Measurements from ENCODE around the gene CACNA1C. TPM values are rescaled to one million over a fixed set of nuclear protein-coding genes. Genes with fewer than 3 reads are reported as not detected.

CACNA1C gene
- total RNA-seq, 2 experiments from 2014 or later = 0.05 to 0.08 TPM

DNA sequence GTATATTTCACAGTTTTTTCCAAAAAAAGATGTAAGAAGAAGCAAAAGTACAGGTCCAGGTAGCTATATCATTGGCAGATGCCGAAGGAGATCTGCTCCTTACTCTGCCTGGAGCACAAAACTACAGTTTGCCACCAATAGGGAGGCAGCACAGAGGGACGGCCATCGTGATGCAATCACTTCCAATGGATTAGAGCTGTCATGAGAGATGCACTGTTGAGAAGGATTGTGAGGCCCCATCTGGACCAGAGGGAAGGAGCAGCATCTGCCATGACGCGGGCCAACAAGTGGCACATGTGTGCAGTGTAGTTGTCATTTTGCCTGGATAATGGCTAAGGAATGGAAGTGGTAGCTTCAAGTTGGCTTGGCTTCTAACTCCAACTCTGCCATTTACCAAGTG, 423.2 kb downstream of the CACNA1C start:
- Histone ChIP-seq H3K36me3 (ENCODE audit: insufficient read depth, low read length) (no peaks in the 10 kb centered on the region), H3K4me1 (ENCODE audit: insufficient read depth, low read length) (no peaks in the 10 kb centered on the region), H3K27ac (ENCODE audit: low read depth in 1 of 2, low read length in 2 of 2) (no peak overlapping the region), H3K27me3 (ENCODE audit: control insufficient read depth in 1 of 2, insufficient read depth in 2 of 2, low read length in 2 of 2) (no peaks in the 10 kb centered on the region), H3K4me3 (ENCODE audit: low read length) (no peak overlapping the region), H3K9me3 (ENCODE audit: control insufficient read depth in 1 of 2, insufficient read depth in 1 of 2, low read length in 2 of 2) (no peaks in the 10 kb centered on the region)
- H3K27me3 Mint-ChIP-seq = no peaks in the 10 kb centered on the region
- TF ChIP-seq, protein P1, sequence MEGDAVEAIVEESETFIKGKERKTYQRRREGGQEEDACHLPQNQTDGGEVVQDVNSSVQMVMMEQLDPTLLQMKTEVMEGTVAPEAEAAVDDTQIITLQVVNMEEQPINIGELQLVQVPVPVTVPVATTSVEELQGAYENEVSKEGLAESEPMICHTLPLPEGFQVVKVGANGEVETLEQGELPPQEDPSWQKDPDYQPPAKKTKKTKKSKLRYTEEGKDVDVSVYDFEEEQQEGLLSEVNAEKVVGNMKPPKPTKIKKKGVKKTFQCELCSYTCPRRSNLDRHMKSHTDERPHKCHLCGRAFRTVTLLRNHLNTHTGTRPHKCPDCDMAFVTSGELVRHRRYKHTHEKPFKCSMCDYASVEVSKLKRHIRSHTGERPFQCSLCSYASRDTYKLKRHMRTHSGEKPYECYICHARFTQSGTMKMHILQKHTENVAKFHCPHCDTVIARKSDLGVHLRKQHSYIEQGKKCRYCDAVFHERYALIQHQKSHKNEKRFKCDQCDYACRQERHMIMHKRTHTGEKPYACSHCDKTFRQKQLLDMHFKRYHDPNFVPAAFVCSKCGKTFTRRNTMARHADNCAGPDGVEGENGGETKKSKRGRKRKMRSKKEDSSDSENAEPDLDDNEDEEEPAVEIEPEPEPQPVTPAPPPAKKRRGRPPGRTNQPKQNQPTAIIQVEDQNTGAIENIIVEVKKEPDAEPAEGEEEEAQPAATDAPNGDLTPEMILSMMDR (IDR thresholded peaks at IDR 0.05) = no peak
- no peak for ATAC-seq (ENCODE audit: poor library complexity)
- H3K9me3 Mint-ChIP-seq = no peaks in the 10 kb centered on the region
- ChIA-PET CTCF (no interaction called here), POLR2A (no interaction called here)
- H3K4me3 Mint-ChIP-seq = no peak overlapping the region
- no peaks in the 10 kb centered on the region for H3K36me3 Mint-ChIP-seq (ENCODE audit: low read depth)
- intact Hi-C loops (cut with DNase I, micrococcal nuclease) = no loop called here
- no peak for DNase-seq
- no peaks in the 10 kb centered on the region for H3K4me1 Mint-ChIP-seq (ENCODE audit: low read depth)
- no peak overlapping the region for H3K27ac Mint-ChIP-seq

DNA sequence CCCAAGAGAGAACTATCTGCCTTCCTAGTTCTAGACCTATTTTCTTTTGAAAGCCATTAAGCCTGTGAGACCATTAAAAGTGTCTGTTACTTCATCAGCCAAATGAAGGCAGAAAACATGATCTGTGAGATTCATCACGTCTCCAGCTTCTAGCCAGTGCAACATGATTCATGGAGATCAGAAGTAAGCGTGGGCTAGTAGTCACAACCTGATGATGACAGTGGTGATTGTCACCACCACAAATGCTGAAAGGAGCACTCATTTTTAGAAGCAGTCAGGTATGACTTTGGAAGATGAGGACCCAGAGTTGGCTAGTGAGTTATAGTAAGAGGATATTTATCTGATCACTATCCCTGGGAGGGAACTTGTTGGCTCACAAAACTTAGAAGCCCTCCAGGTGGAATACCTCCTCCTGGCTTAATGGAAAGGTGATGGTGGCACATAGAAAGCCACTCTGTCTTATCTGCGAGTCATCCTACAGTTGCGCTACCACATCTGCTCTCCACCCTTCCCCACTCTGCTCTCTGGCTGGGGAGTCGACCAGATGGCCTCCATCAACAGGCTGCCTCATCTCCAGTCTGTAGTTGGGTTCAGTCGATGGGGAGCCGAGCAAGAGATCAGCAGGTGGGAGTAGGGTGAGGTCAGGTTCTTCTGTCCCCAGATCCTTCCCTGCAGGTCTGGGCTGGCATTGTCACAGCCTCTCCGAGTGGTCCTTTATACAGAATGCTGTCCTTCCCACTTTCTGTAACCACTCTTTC, 424.4 kb downstream of the CACNA1C start:
- H3K36me3 Mint-ChIP-seq (ENCODE audit: low read depth) = no peaks in the 10 kb centered on the region
- no peaks in the 10 kb centered on the region for H3K4me1 Mint-ChIP-seq (ENCODE audit: low read depth)
- intact Hi-C loops (cut with DNase I, micrococcal nuclease) = no loop called here
- H3K4me3 ChIP-seq (ENCODE audit: low read length) = no peak overlapping the region
- TF ChIP-seq, protein P1 (IDR thresholded peaks at IDR 0.05) = no peak
- CTCF ChIA-PET = no interaction called here
- no peaks in the 10 kb centered on the region for H3K27me3 ChIP-seq (ENCODE audit: control insufficient read depth in 1 of 2, insufficient read depth in 2 of 2, low read length in 2 of 2)
- no peaks in the 10 kb centered on the region for H3K36me3 ChIP-seq (ENCODE audit: insufficient read depth, low read length)
- DNase-seq = no peak
- H3K9me3 Mint-ChIP-seq = no peaks in the 10 kb centered on the region
- no peak overlapping the region for H3K27ac Mint-ChIP-seq
- no peak for ATAC-seq (ENCODE audit: poor library complexity)
- H3K4me3 Mint-ChIP-seq = no peak overlapping the region
- no peaks in the 10 kb centered on the region for H3K27me3 Mint-ChIP-seq
- H3K9me3 ChIP-seq (ENCODE audit: control insufficient read depth in 1 of 2, insufficient read depth in 1 of 2, low read length in 2 of 2) = no peaks in the 10 kb centered on the region
- POLR2A ChIA-PET = no interaction called here
- no peak overlapping the region for H3K27ac ChIP-seq (ENCODE audit: low read depth in 1 of 2, low read length in 2 of 2)
- H3K4me1 ChIP-seq (ENCODE audit: insufficient read depth, low read length) = no peaks in the 10 kb centered on the region

DNA sequence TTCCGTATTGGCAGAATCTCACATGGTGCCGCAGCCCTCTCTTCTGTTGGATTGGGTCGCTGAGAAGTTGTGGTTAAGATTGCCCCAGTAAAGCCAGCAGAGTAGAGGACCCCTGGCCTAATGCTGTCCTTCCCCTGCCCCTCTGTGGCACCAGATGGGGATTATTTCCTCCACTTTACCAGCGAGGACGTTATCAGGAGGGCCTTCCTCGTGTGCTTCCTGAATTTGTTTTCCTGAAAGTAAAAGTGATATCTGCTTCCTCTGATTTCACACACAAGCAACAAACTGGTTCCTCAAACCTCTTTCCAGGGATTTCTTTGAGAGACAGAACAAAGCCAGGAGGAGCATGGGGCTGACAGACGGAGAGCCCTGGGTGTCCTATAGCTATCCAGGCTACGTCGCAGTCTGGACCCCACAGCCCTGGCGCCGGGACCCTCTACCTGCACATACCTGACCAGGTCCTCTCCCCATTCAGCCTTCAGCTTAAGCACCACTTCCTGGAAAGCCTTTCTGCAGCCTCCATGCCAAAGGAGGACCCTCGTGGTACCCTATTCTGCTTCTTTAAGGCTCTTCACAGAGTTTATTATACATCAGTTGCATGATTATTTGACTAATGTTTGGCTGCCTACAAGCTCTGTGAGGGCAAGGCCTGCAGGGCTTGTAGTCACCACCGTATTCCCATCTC, 427.2 kb downstream of the CACNA1C start:
- Histone ChIP-seq H3K4me3 (ENCODE audit: low read length) (no peak overlapping the region), H3K36me3 (ENCODE audit: insufficient read depth, low read length) (no peaks in the 10 kb centered on the region), H3K27me3 (ENCODE audit: control insufficient read depth in 1 of 2, insufficient read depth in 2 of 2, low read length in 2 of 2) (no peaks in the 10 kb centered on the region), H3K9me3 (ENCODE audit: control insufficient read depth in 1 of 2, insufficient read depth in 1 of 2, low read length in 2 of 2) (no peaks in the 10 kb centered on the region), H3K27ac (ENCODE audit: low read depth in 1 of 2, low read length in 2 of 2) (no peak overlapping the region), H3K4me1 (ENCODE audit: insufficient read depth, low read length) (no peaks in the 10 kb centered on the region)
- intact Hi-C loops (cut with DNase I, micrococcal nuclease) = no loop called here
- ChIA-PET CTCF (no interaction called here), POLR2A (no interaction called here)
- TF ChIP-seq, protein P1 (IDR thresholded peaks at IDR 0.05) = no peak
- Mint-ChIP-seq H3K36me3 (ENCODE audit: low read depth) (no peaks in the 10 kb centered on the region), H3K4me1 (ENCODE audit: low read depth) (no peaks in the 10 kb centered on the region), H3K4me3 (no peak overlapping the region), H3K9me3 (no peaks in the 10 kb centered on the region), H3K27ac (no peak overlapping the region), H3K27me3 (no peaks in the 10 kb centered on the region)
- ATAC-seq (ENCODE audit: poor library complexity) (no peak), DNase-seq (no peak)

Measured in CD4-positive, alpha-beta T cell (primary cell).